ENCODE data around the gene CCL18.
"Not testable (repeated sequence)": the region's sequence is repeated elsewhere in the genome, so short reads cannot be mapped to it uniquely, and the experiment has no call there.

GRCh38 chr17:36115649-36115977 is 51.5 kb downstream of the CCL18 start:
- TF ChIP-seq CTCF (conservative IDR thresholded peaks at IDR 0.05; ENCODE audit: low read depth, low read length); MAFK (IDR thresholded peaks at IDR 0.05; ENCODE audit: low read depth, low read length); USF2 (IDR thresholded peaks at IDR 0.05; ENCODE audit: low read depth, low read length); POLR2A (IDR thresholded peaks at IDR 0.05; ENCODE audit: low read depth, low read length); RAD21 (IDR thresholded peaks at IDR 0.05; ENCODE audit: low read length); CHD1 (IDR thresholded peaks at IDR 0.05; ENCODE audit: low read depth, low read length): not testable (repeated sequence)
